Adrenal gland (tissue), 5 donors: Measurements from ENCODE around the gene SDCCAG8.

Experiments used
- CTCF ChIP-seq, 6 experiments: fragments of 450-650 bp in 4 of 6; fragments of 200-600 bp in 2 of 6; sonication (generic) in 1 of 6; IDR thresholded peaks; 1 replicate in 5 of 6; 2 replicates in 1 of 6; pipeline versions ENCODE4 v1.5.1 to v1.8.0; 2016 to 2021; ENCODE audit warnings: antibody characterized with exemption in 6 of 6, mild to moderate bottlenecking in 2 of 6, moderate library complexity in 1 of 6
- POLR2A ChIP-seq, 2 donors: fragments of 450-650 bp; IDR thresholded peaks; one replicate each; pipeline ENCODE4 v1.6.1; 2017; ENCODE audit warnings: antibody characterized with exemption in 2 of 2, mild to moderate bottlenecking in 2 of 2, moderate library complexity in 1 of 2
- donor health status: DM: no; HTN: no; CAD: no.

GRCh38 chr1:243438815-243439214 is 183.0 kb downstream of the SDCCAG8 start:
- TF ChIP-seq CTCF (IDR thresholded peaks at IDR 0.05) (no peak), POLR2A (IDR thresholded peaks at IDR 0.05) (no peak)
